ENCODE data around the gene CCL25.

Gene CCL25

DNA sequence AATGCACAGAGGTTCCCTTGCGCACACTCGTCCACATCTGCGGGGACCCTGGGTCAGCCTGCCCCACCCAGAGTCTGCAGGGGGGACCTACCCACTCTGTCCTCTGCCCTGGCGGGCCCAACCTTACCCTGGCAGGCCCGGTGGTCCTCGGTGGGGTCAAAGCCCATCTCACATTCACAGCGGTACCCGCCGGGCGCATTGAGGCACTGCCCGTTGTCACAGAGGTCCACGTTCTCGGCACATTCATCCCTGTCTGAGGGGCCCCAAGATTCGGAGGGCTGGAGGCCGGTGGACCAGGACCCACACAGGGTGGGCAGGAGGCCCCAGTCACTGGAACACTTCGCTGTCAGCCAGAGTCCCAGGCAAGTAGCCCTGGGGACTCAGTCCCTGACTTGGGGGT is 58.4 kb downstream of the CCL25 start:
- DNase-seq (ENCODE audit: low read depth): no peak

DNA sequence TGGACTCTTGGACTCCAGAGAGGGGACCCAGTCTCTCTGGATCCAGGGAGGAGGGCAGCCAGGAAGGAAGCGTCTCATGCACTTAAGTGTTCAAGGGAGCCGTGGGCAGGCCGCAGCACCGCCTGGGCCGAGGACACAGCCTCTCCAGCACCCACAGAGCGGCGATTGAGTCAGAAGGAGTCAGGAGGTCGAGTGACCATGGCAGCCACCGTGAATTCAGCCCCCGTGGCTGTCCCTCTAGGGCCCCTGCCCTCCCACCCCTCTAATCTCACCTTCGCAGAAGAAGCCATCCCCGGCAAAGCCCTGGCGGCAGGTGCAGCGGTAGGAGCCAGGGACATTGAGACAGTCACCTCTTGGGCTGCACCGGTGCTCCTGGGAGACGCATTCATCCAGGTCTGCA is 58.8 kb downstream of the CCL25 start:
- DNase-seq (ENCODE audit: low read depth): no peak

Measured in CMK (cell line).